Measurements from ENCODE around the gene INSYN1. TPM values are rescaled to one million over a fixed set of nuclear protein-coding genes. Genes with fewer than 3 reads are reported as not detected.
A peak's percentile ranks its signal among the peaks of the same experiment; 100 is the strongest.

The INSYN1 gene
- total RNA-seq, 4 donors from 2014 or later: 2.7 to 11.6 (median 7.7) TPM

- Histone ChIP-seq H3K4me3 (no peak overlapping the region), H3K36me3 (no peaks in the 10 kb centered on the region), H3K9me3 (no peaks in the 10 kb centered on the region), H3K27me3 (peaks cover 9 to 28% (median 18%) of the 10 kb centered on the region in 3 donors), H3K4me1 (peaks cover 5 to 6% of the 10 kb centered on the region in 2 donors), H3K27ac (no peak overlapping the region)
- DNase-seq (no peak), ATAC-seq (no peak)
- intact Hi-C loops (cut with DNase I; ENCODE audit: low total_unique reads): no loop called here
- TF ChIP-seq POLR2A (IDR thresholded peaks at IDR 0.05): no peak
- TF ChIP-seq CTCF (IDR thresholded peaks at IDR 0.05 in 4 of 5, conservative IDR thresholded peaks at IDR 0.05 in 1 of 5): no peak
- in situ Hi-C loops (cut with MboI; ENCODE audit: low sequenced_read_pairs in 4 of 4): no loop called here
Observed at GRCh38 chr15:73754461-73754860, 1.3 kb upstream of the INSYN1 start.

GRCh38 chr15:73752806-73753193 is 351 bp downstream of the INSYN1 start:
- H3K27me3 ChIP-seq: peaks cover 9 to 22% (median 14%) of the 10 kb centered on the region in 3 donors
- intact Hi-C loops (cut with DNase I; ENCODE audit: low total_unique reads): no loop called here
- no peak overlapping the region for H3K27ac ChIP-seq

GRCh38 chr15:73751899-73752805 is 999 bp downstream of the INSYN1 start:
- Histone ChIP-seq H3K27ac (no peak overlapping the region), H3K27me3 (peaks cover 9 to 22% (median 12%) of the 10 kb centered on the region in 3 donors), H3K4me1 (peaks cover 5 to 8% of the 10 kb centered on the region in 2 donors), H3K4me3 (peak overlapping the region; percentile 47 to 59 (median 52)), H3K9me3 (no peaks in the 10 kb centered on the region), H3K36me3 (no peaks in the 10 kb centered on the region)
- TF ChIP-seq CTCF (IDR thresholded peaks at IDR 0.05 in 4 of 5, conservative IDR thresholded peaks at IDR 0.05 in 1 of 5): no peak
- TF ChIP-seq POLR2A (IDR thresholded peaks at IDR 0.05): no peak
- ATAC-seq: peak; percentile 8 to 31
- intact Hi-C loops (cut with DNase I; ENCODE audit: low total_unique reads) (no loop called here), in situ Hi-C loops (cut with MboI; ENCODE audit: low sequenced_read_pairs in 4 of 4) (no loop called here)
- DNase-seq: no peak

More at GRCh38 chr15:73752806-73753193, 351 bp downstream of the INSYN1 start:
- TF ChIP-seq POLR2A (IDR thresholded peaks at IDR 0.05) (peak in 1 of 2 donors; percentile 14), CTCF (IDR thresholded peaks at IDR 0.05 in 4 of 5, conservative IDR thresholded peaks at IDR 0.05 in 1 of 5) (no peak)
- Histone ChIP-seq H3K9me3 (no peaks in the 10 kb centered on the region), H3K4me3 (peak overlapping the region; percentile 47 to 59 (median 52)), H3K4me1 (peaks cover 5 to 6% of the 10 kb centered on the region in 2 donors), H3K36me3 (no peaks in the 10 kb centered on the region)
- in situ Hi-C loops (cut with MboI; ENCODE audit: low sequenced_read_pairs in 4 of 4): no loop called here
- no peak for DNase-seq
- peak; percentile 60 to 63 for ATAC-seq

- no peak overlapping the region for H3K27ac ChIP-seq
- in situ Hi-C loops (cut with MboI; ENCODE audit: low sequenced_read_pairs in 4 of 4): no loop called here
Observed at GRCh38 chr15:73751511-73751898, 1.6 kb downstream of the INSYN1 start.

More at GRCh38 chr15:73751511-73751898, 1.6 kb downstream of the INSYN1 start:
- TF ChIP-seq POLR2A (IDR thresholded peaks at IDR 0.05) (no peak), CTCF (IDR thresholded peaks at IDR 0.05 in 4 of 5, conservative IDR thresholded peaks at IDR 0.05 in 1 of 5) (no peak)
- DNase-seq: no peak
- peak overlapping the region in 1 of 4 donors; percentile 52 for H3K4me3 ChIP-seq
- H3K9me3 ChIP-seq: no peaks in the 10 kb centered on the region
- no peak for ATAC-seq
- peaks cover 9 to 22% (median 12%) of the 10 kb centered on the region in 3 donors for H3K27me3 ChIP-seq
- intact Hi-C loops (cut with DNase I; ENCODE audit: low total_unique reads): no loop called here
- H3K4me1 ChIP-seq: peaks cover 5 to 12% of the 10 kb centered on the region in 2 donors
- no peaks in the 10 kb centered on the region for H3K36me3 ChIP-seq
